Stimulated activated CD4-positive, alpha-beta T cell treated with anti-CD3 and anti-CD28 coated beads, Interleukin-4, amount 100 ng/mL, for 1 hour (primary cell): ENCODE data around the gene ZC3H7A.

ENCODE experiments used
- DNase-seq: peaks from one replicate; pipeline ENCODE4 v3.0.0-alpha.2; 2020

The ZC3H7A gene

GRCh38 chr16:11768849-11769248 lies 28.2 kb downstream of the ZC3H7A start:
- DNase-seq = no peak

DNA sequence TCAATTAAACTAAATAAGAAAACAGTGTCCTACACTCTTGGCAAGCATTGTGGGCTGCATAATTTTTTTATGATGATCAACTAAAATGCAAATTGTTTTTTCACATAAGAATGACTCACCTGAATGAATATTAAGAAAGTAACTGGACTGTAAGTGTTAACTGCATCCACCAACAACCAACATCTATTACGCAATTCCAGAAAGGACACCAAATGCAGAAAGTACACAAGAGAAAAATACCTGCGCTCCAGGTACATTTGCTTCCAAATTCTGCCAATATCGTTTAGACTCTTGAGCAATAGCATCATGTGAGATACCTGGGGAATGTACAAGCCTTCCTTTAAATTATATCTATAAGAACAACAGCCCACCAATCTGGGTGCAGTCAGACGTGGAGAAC lies 34.6 kb downstream of the ZC3H7A start:
- no peak for DNase-seq

- no peak for DNase-seq
These were observed 37.1 kb downstream of the ZC3H7A start for GRCh38 chr16:11759997-11760396.

- DNase-seq = no peak
These were observed 37.8 kb downstream of the ZC3H7A start for GRCh38 chr16:11759163-11759834.

GRCh38 chr16:11757671-11758545 lies 39.1 kb downstream of the ZC3H7A start:
- DNase-seq = no peak

DNA sequence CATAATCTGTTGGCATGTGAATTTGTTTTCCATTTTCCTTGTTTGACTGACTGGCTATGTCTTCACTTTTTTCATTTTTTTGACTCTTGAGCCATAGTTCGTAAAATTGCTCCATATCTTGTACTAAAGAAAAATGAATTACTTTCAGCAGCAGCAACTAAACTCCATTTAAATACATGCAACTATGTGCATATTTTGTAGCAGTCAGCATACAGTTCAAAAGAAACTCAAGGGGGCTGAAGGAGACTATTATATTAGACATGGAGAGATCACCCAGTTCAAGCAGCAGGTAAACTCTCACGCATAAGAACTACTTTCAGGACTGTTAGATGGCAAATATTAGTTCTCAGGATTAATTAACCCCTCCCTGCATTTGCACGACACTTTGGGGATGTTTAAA lies 40.8 kb downstream of the ZC3H7A start:
- DNase-seq = no peak

DNA sequence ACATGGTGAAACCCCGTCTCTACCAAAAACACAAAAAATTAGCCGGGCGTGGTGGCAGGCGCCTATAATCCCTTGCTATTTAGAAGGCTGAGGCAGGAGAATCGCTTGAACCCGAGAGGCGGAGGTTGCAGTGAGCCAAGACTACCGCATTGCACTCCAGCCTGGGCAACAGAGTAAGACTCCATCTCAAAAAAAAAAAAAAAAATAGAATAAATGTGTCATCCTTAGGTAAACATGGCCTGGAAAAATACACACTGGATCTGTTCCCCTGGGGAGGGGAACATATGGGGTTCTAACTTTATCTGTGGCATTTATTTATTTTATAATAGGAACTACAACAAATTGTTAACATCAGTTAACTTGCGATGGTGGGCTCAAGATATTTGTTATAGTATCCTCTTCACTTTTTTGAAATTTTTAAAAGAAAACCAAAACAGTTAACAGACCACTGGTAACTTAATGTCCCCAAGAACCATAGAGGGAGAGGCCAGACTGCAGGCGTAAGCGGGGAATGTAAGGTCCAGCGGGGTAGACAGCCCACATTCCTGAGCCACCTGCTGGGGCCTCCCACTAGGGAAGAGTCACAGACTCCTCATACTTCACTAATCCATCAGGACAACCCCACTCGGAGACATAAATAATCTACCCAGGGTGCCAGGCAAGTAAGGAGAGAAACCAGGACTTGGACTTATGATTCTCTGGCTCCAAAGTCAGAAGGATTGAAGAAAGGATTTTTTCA lies 41.9 kb downstream of the ZC3H7A start:
- no peak for DNase-seq

DNA sequence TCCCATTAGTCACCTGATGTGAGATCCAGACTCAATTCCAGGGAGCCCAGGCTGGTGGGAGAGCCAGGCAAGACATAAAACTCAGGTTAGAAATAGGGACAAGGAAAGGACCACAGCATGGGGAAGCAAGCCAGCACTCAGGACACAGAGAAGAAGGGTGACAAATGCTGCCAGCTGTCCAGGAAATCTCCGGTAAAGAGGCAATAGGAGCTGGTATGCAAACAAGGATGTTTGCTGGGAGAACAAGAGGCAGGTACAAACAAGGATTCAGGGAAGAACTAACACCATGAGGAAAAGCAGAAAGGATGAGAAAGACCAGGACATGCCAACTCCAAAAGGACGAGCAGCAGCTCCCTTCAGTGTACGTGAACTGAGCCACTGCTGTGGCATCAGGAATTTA lies 44.2 kb downstream of the ZC3H7A start:
- DNase-seq = no peak

DNA sequence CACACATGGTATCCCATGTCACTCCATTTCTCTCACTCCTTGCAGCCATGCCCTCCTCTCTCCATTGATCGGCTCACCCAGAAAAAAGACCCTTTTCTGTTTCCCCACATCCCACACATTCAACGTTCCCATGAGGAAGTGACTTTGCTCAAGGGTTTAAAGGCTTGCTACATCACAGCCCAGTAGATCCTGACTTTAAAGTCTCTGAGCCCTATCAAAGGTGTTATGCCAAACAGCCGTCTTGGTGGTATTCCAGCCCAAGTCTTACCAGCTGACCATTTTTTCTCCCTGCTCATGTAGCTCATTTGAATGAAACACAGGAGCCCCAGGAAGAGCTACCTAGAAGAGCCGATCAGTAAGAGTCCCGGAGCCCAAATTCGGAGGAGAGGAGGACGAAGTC lies 47.0 kb downstream of the ZC3H7A start:
- no peak for DNase-seq

GRCh38 chr16:11748404-11749254 lies 48.4 kb downstream of the ZC3H7A start:
- no peak for DNase-seq

- DNase-seq = no peak
These were observed 49.1 kb downstream of the ZC3H7A start for GRCh38 chr16:11747949-11748403.

- DNase-seq = no peak
These were observed 53.0 kb downstream of the ZC3H7A start for GRCh38 chr16:11744075-11744470.

DNA sequence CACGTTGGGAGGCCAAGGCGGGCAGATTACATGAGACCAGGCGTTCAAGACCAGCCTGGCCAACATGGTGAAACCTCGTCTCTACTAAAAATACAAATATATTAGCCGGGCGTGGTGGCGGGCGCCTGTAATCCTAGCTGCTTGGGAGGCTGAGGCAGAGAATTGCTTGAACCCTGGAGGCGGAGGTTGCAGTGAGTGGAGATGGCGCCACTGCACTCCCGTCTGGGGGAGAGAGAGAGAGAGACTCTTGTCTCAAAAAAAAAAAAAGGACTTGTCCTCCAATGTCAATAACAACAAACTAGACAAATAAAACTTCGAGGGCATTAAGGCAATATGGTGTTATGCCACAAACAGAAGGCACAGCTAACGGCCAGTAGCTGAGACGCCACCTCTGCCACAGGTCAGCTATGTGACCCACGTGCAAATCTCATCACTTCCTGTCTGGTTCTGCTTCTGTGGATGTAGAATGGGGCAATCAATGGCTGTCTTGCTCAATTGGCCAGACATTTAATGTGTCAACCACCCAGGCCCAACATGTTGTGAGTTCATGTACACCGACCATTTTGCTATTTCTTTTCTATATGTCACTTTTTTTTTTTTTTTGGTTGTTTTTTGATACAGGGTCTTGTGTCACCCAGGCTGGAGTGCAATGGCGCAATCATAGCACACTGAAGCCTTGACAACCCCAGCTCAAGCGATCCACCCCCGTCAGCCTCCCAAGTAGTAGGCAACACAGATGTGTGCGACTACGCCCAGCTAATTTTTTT lies 53.6 kb downstream of the ZC3H7A start:
- DNase-seq = peak; percentile 8

GRCh38 chr16:11742536-11743307 lies 54.3 kb downstream of the ZC3H7A start, which contains the start of gene TXNDC11:
Gene TXNDC11 (minus strand): TSS chr16:11742857. CDS start chr16:11742730, 127 bp downstream.
- peak; percentile 100 for DNase-seq

GRCh38 chr16:11742093-11742535 lies 54.9 kb downstream of the ZC3H7A start:
- DNase-seq = peak; percentile 44

DNA sequence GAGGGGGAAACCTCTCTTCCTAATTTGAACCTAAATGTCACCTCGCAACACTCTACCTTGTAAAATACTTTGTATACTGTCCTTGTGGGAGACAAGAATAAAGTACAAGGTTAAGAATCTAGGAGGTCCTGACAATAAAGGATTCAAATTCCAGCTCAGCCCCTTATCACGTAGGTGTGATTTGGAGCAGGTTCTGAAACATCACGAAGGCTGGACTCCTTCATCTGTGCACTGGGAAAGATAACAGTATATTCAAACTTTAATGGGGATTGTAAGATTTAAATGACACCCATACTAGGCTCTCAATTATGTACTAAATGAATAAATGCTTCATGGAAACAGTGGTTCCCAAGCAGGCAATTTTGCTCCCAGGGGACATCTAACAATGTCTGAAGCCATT lies 56.5 kb downstream of the ZC3H7A start:
- no peak for DNase-seq

- DNase-seq = no peak
These were observed 58.1 kb downstream of the ZC3H7A start for GRCh38 chr16:11738742-11739544.

GRCh38 chr16:11737713-11738112 lies 59.3 kb downstream of the ZC3H7A start:
- DNase-seq = no peak

GRCh38 chr16:11736903-11737302 lies 60.2 kb downstream of the ZC3H7A start:
- DNase-seq = no peak

DNA sequence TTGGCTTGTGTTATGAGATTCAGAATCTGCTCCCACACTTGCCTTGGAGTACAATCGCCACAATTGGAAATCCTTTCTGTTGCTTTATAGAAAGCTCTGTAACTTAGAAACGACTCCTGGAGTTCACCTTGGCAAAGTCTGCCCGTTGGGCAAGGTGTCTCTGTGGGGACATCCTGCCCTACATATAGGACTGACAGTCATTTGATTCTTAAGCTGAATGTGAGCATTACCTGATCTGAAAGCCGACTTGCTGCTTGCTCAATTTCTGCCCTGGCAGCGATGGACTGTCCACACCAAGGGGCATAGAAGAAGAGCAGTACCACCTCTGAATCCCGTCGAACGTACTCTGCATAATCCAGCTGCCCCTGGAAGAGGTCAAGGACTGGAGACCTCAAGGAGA lies 61.3 kb downstream of the ZC3H7A start:
- DNase-seq = no peak
